ENCODE measurements around the gene PDGFC.

DNA sequence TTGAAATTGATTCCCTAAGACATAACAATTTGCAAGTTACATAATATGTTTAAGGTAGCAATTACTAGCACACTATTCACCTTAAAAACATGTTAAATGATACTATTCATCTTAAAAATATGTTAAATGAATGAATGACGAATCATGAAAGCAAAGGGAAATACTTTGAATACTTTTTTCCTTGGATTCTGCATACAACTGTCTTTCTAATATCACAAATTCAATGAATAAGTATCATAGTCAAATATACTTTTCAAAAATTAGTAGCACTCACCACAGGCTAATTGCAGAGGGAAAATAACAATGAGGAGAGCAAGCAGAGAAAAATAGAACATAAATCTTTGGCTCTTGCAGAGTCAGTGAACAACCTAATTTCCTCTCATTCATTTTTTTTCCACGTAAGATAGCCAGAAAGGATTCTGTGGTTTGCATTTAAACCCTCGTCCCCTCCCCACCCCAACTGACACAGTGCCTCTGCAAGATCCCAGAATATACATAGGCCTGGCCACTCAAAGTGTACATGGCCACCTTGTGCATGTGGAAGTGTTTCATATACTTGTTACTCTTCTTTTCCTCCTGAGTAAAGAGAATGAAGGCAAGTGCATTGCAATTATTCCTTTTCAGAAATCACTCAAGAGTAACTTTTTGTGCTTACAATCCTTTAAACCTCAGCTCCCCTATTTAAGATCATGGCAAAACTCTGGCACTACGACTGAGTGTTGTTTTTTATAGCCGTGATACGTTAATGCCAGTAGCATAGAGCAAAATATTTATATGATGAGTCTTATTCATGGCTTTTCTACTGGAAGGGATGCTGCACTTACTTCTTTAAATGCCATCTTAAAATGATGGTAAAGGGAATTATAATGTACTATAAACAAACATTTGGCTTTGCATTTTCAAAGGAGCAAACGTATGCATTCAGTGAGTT lies 236.4 kb downstream of the PDGFC start:
- no peak for TF ChIP-seq EP300 (IDR thresholded peaks at IDR 0.05)
- TF ChIP-seq, protein P1, sequence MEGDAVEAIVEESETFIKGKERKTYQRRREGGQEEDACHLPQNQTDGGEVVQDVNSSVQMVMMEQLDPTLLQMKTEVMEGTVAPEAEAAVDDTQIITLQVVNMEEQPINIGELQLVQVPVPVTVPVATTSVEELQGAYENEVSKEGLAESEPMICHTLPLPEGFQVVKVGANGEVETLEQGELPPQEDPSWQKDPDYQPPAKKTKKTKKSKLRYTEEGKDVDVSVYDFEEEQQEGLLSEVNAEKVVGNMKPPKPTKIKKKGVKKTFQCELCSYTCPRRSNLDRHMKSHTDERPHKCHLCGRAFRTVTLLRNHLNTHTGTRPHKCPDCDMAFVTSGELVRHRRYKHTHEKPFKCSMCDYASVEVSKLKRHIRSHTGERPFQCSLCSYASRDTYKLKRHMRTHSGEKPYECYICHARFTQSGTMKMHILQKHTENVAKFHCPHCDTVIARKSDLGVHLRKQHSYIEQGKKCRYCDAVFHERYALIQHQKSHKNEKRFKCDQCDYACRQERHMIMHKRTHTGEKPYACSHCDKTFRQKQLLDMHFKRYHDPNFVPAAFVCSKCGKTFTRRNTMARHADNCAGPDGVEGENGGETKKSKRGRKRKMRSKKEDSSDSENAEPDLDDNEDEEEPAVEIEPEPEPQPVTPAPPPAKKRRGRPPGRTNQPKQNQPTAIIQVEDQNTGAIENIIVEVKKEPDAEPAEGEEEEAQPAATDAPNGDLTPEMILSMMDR (IDR thresholded peaks at IDR 0.05) = no peak
- TF ChIP-seq POLR2A (IDR thresholded peaks at IDR 0.05) = no peak
